HFF-Myc (cell line): ENCODE results near the gene ZDHHC22.
A peak's percentile ranks its signal among the peaks of the same experiment; 100 is the strongest.
"Not testable (repeated sequence)": the region's sequence is repeated elsewhere in the genome, so short reads cannot be mapped to it uniquely, and the experiment has no call there.

Source experiments
- DNase-seq: peaks from one replicate; pipeline ENCODE4 v3.0.0-alpha.2; 2011; ENCODE audit warnings: low read depth; ENCODE audit errors: extremely low read depth
- H3K4me3 ChIP-seq: replicated peaks from 2 replicates; pipeline ENCODE4 v1.5.1; 2011; ENCODE audit warnings: low read depth, mild to moderate bottlenecking, control low read depth, low read length
- TF ChIP-seq, protein P1 (sequence below): IDR thresholded peaks from 2 replicates; pipeline ENCODE4 v1.5.1; 2012; ENCODE audit warnings: mild to moderate bottlenecking, low read depth, low read length, control low read depth; ENCODE audit errors: missing control alignments

The ZDHHC22 gene

DNA sequence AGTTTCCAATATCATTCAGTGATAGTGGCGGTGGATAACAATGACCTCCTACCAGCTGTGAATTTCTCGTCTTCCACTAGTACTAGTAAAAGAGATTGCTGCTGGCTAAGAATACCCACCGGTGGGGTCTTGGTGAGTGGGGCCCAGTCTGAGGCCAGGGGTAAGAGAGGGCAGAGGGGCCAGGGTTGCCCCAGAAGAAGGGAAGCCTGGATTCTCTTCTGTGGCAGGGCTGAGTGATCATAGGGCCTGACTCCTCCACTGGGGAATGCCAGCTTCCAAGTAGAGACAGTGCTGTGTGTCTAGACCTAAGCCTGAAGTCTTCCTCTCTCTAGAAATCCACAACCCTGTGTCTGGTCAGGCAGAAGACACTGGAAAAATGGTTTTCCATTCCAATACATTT is 34.3 kb upstream of the ZDHHC22 start:
- H3K4me3 ChIP-seq = no peak overlapping the region
- TF ChIP-seq, protein P1, sequence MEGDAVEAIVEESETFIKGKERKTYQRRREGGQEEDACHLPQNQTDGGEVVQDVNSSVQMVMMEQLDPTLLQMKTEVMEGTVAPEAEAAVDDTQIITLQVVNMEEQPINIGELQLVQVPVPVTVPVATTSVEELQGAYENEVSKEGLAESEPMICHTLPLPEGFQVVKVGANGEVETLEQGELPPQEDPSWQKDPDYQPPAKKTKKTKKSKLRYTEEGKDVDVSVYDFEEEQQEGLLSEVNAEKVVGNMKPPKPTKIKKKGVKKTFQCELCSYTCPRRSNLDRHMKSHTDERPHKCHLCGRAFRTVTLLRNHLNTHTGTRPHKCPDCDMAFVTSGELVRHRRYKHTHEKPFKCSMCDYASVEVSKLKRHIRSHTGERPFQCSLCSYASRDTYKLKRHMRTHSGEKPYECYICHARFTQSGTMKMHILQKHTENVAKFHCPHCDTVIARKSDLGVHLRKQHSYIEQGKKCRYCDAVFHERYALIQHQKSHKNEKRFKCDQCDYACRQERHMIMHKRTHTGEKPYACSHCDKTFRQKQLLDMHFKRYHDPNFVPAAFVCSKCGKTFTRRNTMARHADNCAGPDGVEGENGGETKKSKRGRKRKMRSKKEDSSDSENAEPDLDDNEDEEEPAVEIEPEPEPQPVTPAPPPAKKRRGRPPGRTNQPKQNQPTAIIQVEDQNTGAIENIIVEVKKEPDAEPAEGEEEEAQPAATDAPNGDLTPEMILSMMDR = no peak
- no peak for DNase-seq

DNA sequence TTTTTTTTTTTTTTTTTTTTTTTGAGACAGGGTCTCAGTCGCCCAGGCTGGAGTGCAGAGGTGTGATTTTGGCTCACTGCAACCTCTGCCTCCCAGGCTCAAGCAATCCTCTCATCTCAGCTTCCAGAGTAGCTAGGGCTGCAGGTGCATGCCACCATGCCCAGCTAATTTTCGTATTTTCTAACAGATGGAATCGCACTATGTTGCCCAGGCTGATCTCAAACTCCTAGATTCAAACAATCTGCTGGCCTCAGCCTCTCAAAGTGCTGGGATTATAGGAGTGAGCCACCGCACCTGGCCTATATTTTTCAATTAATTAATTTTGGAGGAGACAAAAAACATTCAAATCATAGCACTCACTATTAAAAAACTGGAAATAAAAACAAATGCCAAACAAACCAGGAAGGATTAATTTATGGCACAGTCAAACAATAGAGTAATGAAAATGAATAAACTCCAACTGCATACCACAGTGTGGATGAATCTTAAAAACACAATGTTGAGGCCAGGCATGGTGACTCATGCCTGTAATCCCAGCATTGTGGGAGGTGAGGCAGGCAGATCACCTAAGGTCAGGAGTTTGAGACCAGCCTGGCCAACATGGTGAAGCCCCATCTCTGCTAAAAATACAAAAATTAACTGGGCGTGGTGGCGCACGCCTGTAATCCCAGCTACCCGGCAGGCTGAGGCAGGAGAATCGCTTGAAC is 32.5 kb upstream of the ZDHHC22 start:
- DNase-seq, H3K4me3 ChIP-seq: not testable (repeated sequence)

DNA sequence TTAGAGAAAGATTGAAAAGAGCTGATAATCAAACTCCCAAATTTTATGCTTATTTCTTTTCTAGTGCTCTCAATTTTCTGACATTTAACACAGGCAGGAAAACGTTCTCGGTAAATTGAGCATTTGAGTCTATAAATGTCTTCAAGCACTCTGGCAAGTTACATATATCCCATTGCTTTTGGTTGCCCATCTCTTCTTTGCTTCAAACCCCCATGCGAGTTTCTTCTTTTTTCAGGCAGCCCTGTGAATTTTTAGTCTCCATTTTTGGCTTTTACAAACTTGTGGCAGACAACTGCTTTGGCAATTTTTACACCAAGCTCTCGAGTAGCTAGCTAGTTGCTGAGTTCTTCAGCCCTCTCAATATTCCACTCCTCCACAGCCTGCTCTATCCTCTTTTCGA is 31.3 kb upstream of the ZDHHC22 start:
- no peak overlapping the region for H3K4me3 ChIP-seq
- TF ChIP-seq, protein P1 = no peak
- no peak for DNase-seq

DNA sequence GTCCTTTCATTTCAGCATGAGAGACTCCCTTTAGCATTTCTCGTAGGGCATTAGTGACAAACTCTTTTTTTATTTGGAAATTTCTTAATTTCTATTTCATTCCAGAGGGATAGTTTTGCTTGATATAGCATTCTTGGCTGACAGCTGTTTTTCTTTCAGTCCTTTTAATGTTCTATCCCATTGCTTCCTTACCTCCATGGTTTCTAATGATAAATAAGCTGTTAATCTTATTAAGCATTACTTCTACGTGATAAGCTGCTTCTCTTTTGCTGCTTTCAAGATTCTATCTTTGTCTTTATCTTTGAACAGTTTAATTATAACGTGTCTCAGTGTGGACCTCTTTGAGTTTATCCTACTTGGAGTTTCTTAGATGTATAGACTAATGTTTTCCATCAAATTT is 28.5 kb upstream of the ZDHHC22 start:
- TF ChIP-seq, protein P1 = no peak
- no peak overlapping the region for H3K4me3 ChIP-seq
- no peak for DNase-seq

GRCh38 chr14:77161011-77161410 is 19.4 kb upstream of the ZDHHC22 start:
- no peak overlapping the region for H3K4me3 ChIP-seq
- TF ChIP-seq, protein P1 = no peak
- no peak for DNase-seq

GRCh38 chr14:77158882-77159255 is 17.3 kb upstream of the ZDHHC22 start:
- no peak overlapping the region for H3K4me3 ChIP-seq
- no peak for DNase-seq
- TF ChIP-seq, protein P1 = no peak

DNA sequence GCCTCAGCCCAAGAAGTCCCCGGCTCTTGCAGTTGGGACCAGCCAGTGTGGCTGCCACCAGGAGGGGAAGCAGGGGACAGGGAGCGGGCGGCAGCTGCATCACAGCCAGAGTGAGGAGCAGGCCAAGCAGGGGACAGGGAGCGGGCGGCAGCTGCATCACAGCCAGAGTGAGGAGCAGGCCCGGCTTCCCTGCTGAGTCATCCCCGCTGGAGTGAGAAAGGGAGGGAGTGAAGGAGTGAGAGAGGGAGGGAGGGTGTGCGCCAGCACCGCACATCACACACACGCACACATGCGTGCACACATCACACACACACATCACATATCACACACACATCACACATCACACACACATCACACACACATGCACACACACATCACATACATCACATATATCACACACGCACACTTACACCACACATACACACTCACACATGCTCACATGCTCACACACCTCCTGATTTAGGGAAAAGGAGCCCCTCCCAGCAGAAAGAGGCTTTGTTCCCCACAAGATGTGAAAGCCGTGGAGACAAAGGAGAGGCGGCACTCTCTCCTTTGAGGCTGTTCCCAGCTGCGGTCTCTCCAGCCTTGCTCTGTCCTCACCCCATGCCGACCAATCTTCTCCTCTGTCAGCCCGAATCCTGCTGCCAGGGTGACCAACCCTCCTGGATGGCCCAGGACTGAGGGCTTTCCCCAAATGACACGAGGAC is 16.7 kb upstream of the ZDHHC22 start:
- H3K4me3 ChIP-seq = no peak overlapping the region
- DNase-seq = peak; percentile 27
- TF ChIP-seq, protein P1 = no peak
